ENCODE results near the gene RNF180. TPM values are rescaled to one million over a fixed set of nuclear protein-coding genes. Genes with fewer than 3 reads are reported as not detected.

Gene RNF180
- total RNA-seq, 4 donors from 2014 or later: 3.7 to 14.3 (median 5.2) TPM

DNA sequence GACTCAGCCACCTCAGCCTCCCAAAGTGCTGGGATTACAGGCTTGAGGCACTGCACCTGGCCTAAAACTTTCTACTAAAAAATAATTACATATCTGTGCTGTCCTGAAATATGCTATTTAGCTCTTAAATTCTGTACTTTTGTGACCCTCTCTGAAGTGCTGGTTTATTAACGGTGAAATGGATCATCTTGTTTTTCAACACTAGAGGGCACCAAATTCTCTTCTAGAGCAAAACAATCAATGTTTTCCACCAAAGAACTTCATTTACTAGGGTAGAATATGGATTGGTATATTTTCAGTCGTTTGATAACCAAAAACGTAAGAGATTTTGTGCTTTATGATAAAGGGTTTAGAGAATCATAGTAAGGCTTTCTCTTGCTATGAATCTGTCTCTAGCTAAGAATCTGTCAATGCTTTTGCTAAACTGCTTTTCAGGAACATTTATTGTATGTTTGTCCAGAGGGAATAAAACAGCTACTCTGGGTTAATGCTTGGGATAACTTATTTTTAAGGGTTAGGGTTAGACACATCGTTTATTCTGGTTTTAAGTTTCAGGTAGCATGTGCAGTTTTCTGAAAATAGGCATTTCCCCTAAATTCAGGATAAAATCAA is 63.6 kb downstream of the RNF180 start:
- no peak overlapping the region for H3K27ac ChIP-seq
- H3K36me3 ChIP-seq: no peaks in the 10 kb centered on the region
- TF ChIP-seq POLR2A (IDR thresholded peaks at IDR 0.05): no peak
- TF ChIP-seq, protein P1, sequence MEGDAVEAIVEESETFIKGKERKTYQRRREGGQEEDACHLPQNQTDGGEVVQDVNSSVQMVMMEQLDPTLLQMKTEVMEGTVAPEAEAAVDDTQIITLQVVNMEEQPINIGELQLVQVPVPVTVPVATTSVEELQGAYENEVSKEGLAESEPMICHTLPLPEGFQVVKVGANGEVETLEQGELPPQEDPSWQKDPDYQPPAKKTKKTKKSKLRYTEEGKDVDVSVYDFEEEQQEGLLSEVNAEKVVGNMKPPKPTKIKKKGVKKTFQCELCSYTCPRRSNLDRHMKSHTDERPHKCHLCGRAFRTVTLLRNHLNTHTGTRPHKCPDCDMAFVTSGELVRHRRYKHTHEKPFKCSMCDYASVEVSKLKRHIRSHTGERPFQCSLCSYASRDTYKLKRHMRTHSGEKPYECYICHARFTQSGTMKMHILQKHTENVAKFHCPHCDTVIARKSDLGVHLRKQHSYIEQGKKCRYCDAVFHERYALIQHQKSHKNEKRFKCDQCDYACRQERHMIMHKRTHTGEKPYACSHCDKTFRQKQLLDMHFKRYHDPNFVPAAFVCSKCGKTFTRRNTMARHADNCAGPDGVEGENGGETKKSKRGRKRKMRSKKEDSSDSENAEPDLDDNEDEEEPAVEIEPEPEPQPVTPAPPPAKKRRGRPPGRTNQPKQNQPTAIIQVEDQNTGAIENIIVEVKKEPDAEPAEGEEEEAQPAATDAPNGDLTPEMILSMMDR (IDR thresholded peaks at IDR 0.05 in 4 of 5, conservative IDR thresholded peaks at IDR 0.05 in 1 of 5): peak in 3 of 5 experiments; percentile 43 to 63 (median 63)
- intact Hi-C loops (cut with DNase I; ENCODE audit: low total_unique reads): no loop called here
- H3K4me3 ChIP-seq: no peak overlapping the region
- DNase-seq: no peak
- in situ Hi-C loops (cut with MboI; ENCODE audit: low sequenced_read_pairs in 4 of 4): no loop called here
- H3K9me3 ChIP-seq: no peaks in the 10 kb centered on the region
- H3K4me1 ChIP-seq: no peaks in the 10 kb centered on the region
- H3K27me3 ChIP-seq: no peaks in the 10 kb centered on the region
- ATAC-seq: no peak

DNA sequence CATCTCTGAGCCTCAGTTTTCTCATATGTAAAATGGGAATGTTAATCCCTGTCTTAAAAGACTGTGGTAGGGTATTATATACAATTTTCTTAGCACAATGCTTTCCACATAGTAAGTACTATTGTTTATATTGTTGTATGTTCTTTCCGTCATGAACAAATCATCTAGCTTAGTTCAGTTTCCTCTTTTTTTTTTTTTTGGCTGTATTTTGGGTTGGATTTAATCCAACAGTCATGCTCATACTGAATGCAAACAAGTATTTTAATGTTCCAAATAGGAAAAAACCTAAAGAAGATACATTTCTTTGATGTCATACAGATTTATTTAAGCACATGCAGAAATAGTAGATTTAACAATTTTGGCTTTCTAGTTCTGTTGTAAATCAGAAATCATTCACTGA is 95.1 kb downstream of the RNF180 start:
- Histone ChIP-seq H3K9me3 (no peaks in the 10 kb centered on the region), H3K4me1 (no peaks in the 10 kb centered on the region), H3K27me3 (no peaks in the 10 kb centered on the region), H3K27ac (no peak overlapping the region), H3K4me3 (no peak overlapping the region), H3K36me3 (no peaks in the 10 kb centered on the region)
- in situ Hi-C loops (cut with MboI; ENCODE audit: low sequenced_read_pairs in 4 of 4) (no loop called here), intact Hi-C loops (cut with DNase I; ENCODE audit: low total_unique reads) (no loop called here)
- ATAC-seq: no peak
- DNase-seq: no peak
- TF ChIP-seq POLR2A (IDR thresholded peaks at IDR 0.05): no peak
- TF ChIP-seq, protein P1 (IDR thresholded peaks at IDR 0.05 in 4 of 5, conservative IDR thresholded peaks at IDR 0.05 in 1 of 5): no peak

DNA sequence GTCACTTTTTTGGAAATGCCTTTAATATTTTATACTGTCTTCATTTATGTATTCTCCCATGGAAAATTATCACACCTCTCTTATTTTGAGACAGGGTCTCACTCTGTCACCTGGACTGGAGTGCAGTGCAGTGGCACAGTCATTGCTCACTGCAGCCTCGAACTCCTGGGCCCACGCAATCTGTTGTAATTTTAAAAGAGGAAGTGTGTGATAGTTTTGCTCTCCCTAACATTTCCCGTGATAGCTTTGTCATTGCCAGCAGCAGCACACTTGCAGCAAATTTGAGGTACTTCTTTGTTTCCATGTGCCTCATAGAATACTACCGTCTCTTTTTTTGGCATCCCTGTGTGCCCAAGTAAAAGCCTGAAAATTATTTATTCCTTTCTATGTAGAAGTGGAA is 103.5 kb downstream of the RNF180 start:
- ATAC-seq (no peak), DNase-seq (no peak)
- Histone ChIP-seq H3K4me1 (no peaks in the 10 kb centered on the region), H3K4me3 (no peak overlapping the region), H3K36me3 (no peaks in the 10 kb centered on the region), H3K27me3 (no peaks in the 10 kb centered on the region), H3K27ac (no peak overlapping the region), H3K9me3 (no peaks in the 10 kb centered on the region)
- intact Hi-C loops (cut with DNase I; ENCODE audit: low total_unique reads) (no loop called here), in situ Hi-C loops (cut with MboI; ENCODE audit: low sequenced_read_pairs in 4 of 4) (no loop called here)
- TF ChIP-seq POLR2A (IDR thresholded peaks at IDR 0.05): no peak
- TF ChIP-seq, protein P1 (IDR thresholded peaks at IDR 0.05 in 4 of 5, conservative IDR thresholded peaks at IDR 0.05 in 1 of 5): no peak

DNA sequence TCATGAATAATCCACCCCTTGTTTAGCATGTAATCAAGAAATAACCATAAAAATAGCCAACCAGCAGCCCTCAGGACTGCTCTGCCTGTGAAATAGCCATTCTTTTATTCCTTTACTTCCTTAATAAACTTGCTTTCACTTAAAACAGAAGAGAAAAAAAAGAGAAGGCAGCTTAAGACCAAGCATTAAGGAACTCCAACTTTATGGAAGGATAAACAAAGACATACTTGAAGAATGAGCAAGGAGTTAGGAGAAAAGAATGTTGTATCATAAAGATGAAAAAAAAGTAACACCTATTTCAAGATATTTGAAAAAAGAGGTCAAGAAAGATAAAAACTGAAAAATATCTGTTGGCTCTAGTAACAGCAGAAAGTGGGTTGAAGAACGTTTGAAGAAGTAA is 107.6 kb downstream of the RNF180 start:
- DNase-seq (no peak), ATAC-seq (no peak)
- Histone ChIP-seq H3K36me3 (no peaks in the 10 kb centered on the region), H3K9me3 (no peaks in the 10 kb centered on the region), H3K27me3 (no peaks in the 10 kb centered on the region), H3K4me3 (no peak overlapping the region), H3K27ac (no peak overlapping the region), H3K4me1 (no peaks in the 10 kb centered on the region)
- intact Hi-C loops (cut with DNase I; ENCODE audit: low total_unique reads): no loop called here
- no peak for TF ChIP-seq POLR2A (IDR thresholded peaks at IDR 0.05)
- TF ChIP-seq, protein P1 (IDR thresholded peaks at IDR 0.05 in 4 of 5, conservative IDR thresholded peaks at IDR 0.05 in 1 of 5): no peak
- in situ Hi-C loops (cut with MboI; ENCODE audit: low sequenced_read_pairs in 4 of 4): no loop called here
